HEK293 (cell line): ENCODE results near the gene PAQR6.

Experiments
- CTCF ChIA-PET: fragments of 350-600 bp; formaldehyde crosslinking; extraction: SDS; loops from one replicate; lab custom pipeline; 2021; ENCODE audit warnings: antibody characterized with exemption; lab: Yijun Ruan, JAX
- POLR2A ChIA-PET: fragments of 300-600 bp; formaldehyde crosslinking; extraction: SDS; loops from one replicate; lab custom pipeline; 2020; ENCODE audit warnings: antibody characterized with exemption, inconsistent platforms; lab: Yijun Ruan, JAX
- H3K27ac ChIP-seq: fragments of 200-500 bp; sonication (Bioruptor generic); 2 replicates; pipeline ENCODE4 v1.5.1; 2014; ENCODE audit warnings: low read depth, low read length, control low read depth, inconsistent platforms; ENCODE audit errors: extremely low read depth
- H3K36me3 ChIP-seq, 2 experiments: fragments of 200-500 bp in 1 of 2; sonication (Bioruptor generic) in 1 of 2; 1 replicate in 1 of 2; 2 replicates in 1 of 2; pipeline ENCODE4 v1.5.1; 2014 to 2017; ENCODE audit warnings: inconsistent platforms in 2 of 2, low read length in 2 of 2; ENCODE audit not compliant: control insufficient read depth in 2 of 2, insufficient read depth in 1 of 2
- H3K4me1 ChIP-seq: fragments of 200-500 bp; sonication (Bioruptor generic); 2 replicates; pipeline ENCODE4 v1.5.1; 2014; ENCODE audit warnings: mild to moderate bottlenecking, low read length, inconsistent platforms; ENCODE audit not compliant: control insufficient read depth, insufficient read depth
- H3K4me3 ChIP-seq: 2 replicates; pipeline ENCODE4 v1.5.1; 2011; ENCODE audit warnings: low read depth, mild to moderate bottlenecking, control low read depth, low read length, moderate library complexity
- H3K9me3 ChIP-seq: fragments of 200-500 bp; sonication (Bioruptor generic); 2 replicates; pipeline ENCODE4 v1.5.1; 2014; ENCODE audit warnings: low read depth, low read length, inconsistent platforms; ENCODE audit not compliant: control insufficient read depth, insufficient read depth
- GLI4 ChIP-seq: fragments of 450-650 bp; formaldehyde crosslinking; IDR thresholded peaks from 2 replicates; pipeline ENCODE4 v1.5.1; 2016; ENCODE audit warnings: missing biosample characterization, missing genetic modification characterization
- OVOL3 ChIP-seq: fragments of 450-650 bp; formaldehyde crosslinking; IDR thresholded peaks from 2 replicates; pipeline ENCODE4 v1.5.1; 2016; ENCODE audit warnings: missing biosample characterization, missing genetic modification characterization
- ZFP69B ChIP-seq: fragments of 450-650 bp; formaldehyde crosslinking; IDR thresholded peaks from 2 replicates; pipeline ENCODE4 v1.5.1; 2016; ENCODE audit warnings: missing biosample characterization, missing genetic modification characterization
- ZNF112 ChIP-seq: fragments of 450-650 bp; formaldehyde crosslinking; IDR thresholded peaks from 2 replicates; pipeline ENCODE4 v1.5.0; 2017; ENCODE audit warnings: missing biosample characterization, missing genetic modification characterization
- ZNF138 ChIP-seq: fragments of 450-650 bp; formaldehyde crosslinking; IDR thresholded peaks from 2 replicates; pipeline ENCODE4 v1.5.1; 2016; ENCODE audit warnings: missing biosample characterization, missing genetic modification characterization, borderline replicate concordance
- ZNF2 ChIP-seq: fragments of 450-650 bp; formaldehyde crosslinking; IDR thresholded peaks from 2 replicates; pipeline ENCODE4 v1.5.1; 2016; ENCODE audit warnings: missing biosample characterization, missing genetic modification characterization
- ZNF24 ChIP-seq: fragments of 450-650 bp; formaldehyde crosslinking; IDR thresholded peaks from 2 replicates; pipeline ENCODE4 v1.5.1; 2016; ENCODE audit warnings: missing biosample characterization, missing genetic modification characterization
- ZNF26 ChIP-seq: fragments of 450-650 bp; formaldehyde crosslinking; IDR thresholded peaks from 2 replicates; pipeline ENCODE4 v1.5.1; 2016; ENCODE audit warnings: missing biosample characterization, missing genetic modification characterization
- ZNF274 ChIP-seq, 2 experiments: fragments of 200-500 bp in 1 of 2; fragments of 450-650 bp in 1 of 2; sonication (Bioruptor generic) in 1 of 2; formaldehyde crosslinking in 1 of 2; IDR thresholded peaks; 2 replicates each; pipeline versions ENCODE4 v1.5.1 to v1.6.1; 2014 to 2016; ENCODE audit warnings: borderline replicate concordance in 1 of 2, inconsistent platforms in 1 of 2, low read length in 1 of 2, missing biosample characterization in 1 of 2, missing genetic modification characterization in 1 of 2
- ZNF433 ChIP-seq: fragments of 450-650 bp; formaldehyde crosslinking; IDR thresholded peaks from 2 replicates; pipeline ENCODE4 v1.5.1; 2016; ENCODE audit warnings: missing biosample characterization, missing genetic modification characterization, low read depth
- ZNF521 ChIP-seq: fragments of 450-650 bp; formaldehyde crosslinking; IDR thresholded peaks from 2 replicates; pipeline ENCODE4 v1.5.1; 2017; ENCODE audit warnings: missing biosample characterization, mild to moderate bottlenecking, missing genetic modification characterization
- ZNF600 ChIP-seq: fragments of 450-650 bp; formaldehyde crosslinking; IDR thresholded peaks from 2 replicates; pipeline ENCODE4 v1.5.1; 2016; ENCODE audit warnings: missing biosample characterization, missing genetic modification characterization
- ZNF692 ChIP-seq: fragments of 450-650 bp; formaldehyde crosslinking; IDR thresholded peaks from 2 replicates; pipeline ENCODE4 v1.5.1; 2016; ENCODE audit warnings: missing biosample characterization, missing genetic modification characterization
- ZNF76 ChIP-seq: fragments of 450-650 bp; formaldehyde crosslinking; IDR thresholded peaks from 2 replicates; pipeline ENCODE4; 2016; ENCODE audit warnings: low read depth, missing biosample characterization, missing genetic modification characterization, borderline replicate concordance

The PAQR6 gene

GRCh38 chr1:156285437-156285836, 37.6 kb upstream of the PAQR6 start:
- TF ChIP-seq OVOL3 (tag by site-specific recombination) (no peak), ZNF26 (tag by site-specific recombination) (no peak), ZNF521 (tag by site-specific recombination) (no peak), GLI4 (tag by site-specific recombination) (no peak), ZNF76 (tag by site-specific recombination) (no peak), ZNF24 (no peak)
- Histone ChIP-seq H3K36me3 (peaks cover 4 to 38% of the 10 kb centered on the region in 2 experiments; a peak in 2 of 3 replicates), H3K4me3 (no peak overlapping the region), H3K4me1 (peaks cover 4% of the 10 kb centered on the region; the same call in 1 of the 2 replicates), H3K9me3 (no peaks in the 10 kb centered on the region), H3K27ac (no peak overlapping the region)
- ChIA-PET POLR2A (no interaction called here), CTCF (no interaction called here)

- TF ChIP-seq ZNF274 (IDR thresholded peaks at IDR 0.05; ENCODE audit: low read length) (no peak), ZNF274 (tag by site-specific recombination; IDR thresholded peaks at IDR 0.05; ENCODE audit: borderline replicate concordance) (no peak), ZNF2 (tag by site-specific recombination) (no peak), ZNF138 (tag by site-specific recombination) (no peak), ZNF433 (tag by site-specific recombination) (no peak)
- Histone ChIP-seq H3K4me3 (no peak overlapping the region), H3K4me1 (peaks cover 4% of the 10 kb centered on the region; the same call in 1 of the 2 replicates), H3K27ac (no peak overlapping the region), H3K9me3 (no peaks in the 10 kb centered on the region), H3K36me3 (peaks cover 4 to 43% of the 10 kb centered on the region in 2 experiments; a peak in 2 of 3 replicates)
- CTCF ChIA-PET, result interaction anchor here (0.8 kb wide), 1 partner anchor 35 kb away, joined by 4 read pairs; no protein-coding TSS in a partner anchor
- POLR2A ChIA-PET, result no interaction called here
These were observed 36.9 kb upstream of the PAQR6 start for GRCh38 chr1:156284757-156285156.

- ChIA-PET CTCF (interaction anchor here (1.1 to 1.2 kb wide), 2 partner anchors 162 to 187 kb away, joined by 3 to 4 read pairs; no protein-coding TSS in a partner anchor), POLR2A (interaction anchor here (1.0 to 1.8 kb wide), 2 partner anchors 10 to 54 kb away, joined by 4 to 10 read pairs; partner anchors contain the start of genes CCT3 and TSACC)
- H3K4me1 ChIP-seq, result peaks cover 4% of the 10 kb centered on the region; the same call in 1 of the 2 replicates
- H3K27ac ChIP-seq, result peak within 1 kb of the TSS; percentile 67; the same call in 1 of the 2 replicates
- TF ChIP-seq ZNF692 (peak; percentile 66), ZFP69B (tag by site-specific recombination) (peak; percentile 59; the same call in 1 of the 2 replicates), ZNF112 (tag by site-specific recombination) (no peak), ZNF600 (tag by site-specific recombination) (no peak)
- peaks cover 4 to 45% of the 10 kb centered on the region in 2 experiments; a peak in 2 of 3 replicates for H3K36me3 ChIP-seq
- H3K9me3 ChIP-seq, result no peaks in the 10 kb centered on the region
- H3K4me3 ChIP-seq, result peak within 1 kb of the TSS; percentile 91
These were observed 36.3 kb upstream of the PAQR6 start, which contains the start of gene TMEM79 for GRCh38 chr1:156284112-156284511. Gene TMEM79, plus strand, starts transcription at chr1:156284325. Its CDS starts 902 bp downstream, at chr1:156285227.
